Stomach (tissue), 9 donors: ENCODE measurements around the gene PAFAH1B1. TPM values are rescaled to one million over a fixed set of nuclear protein-coding genes. Genes with fewer than 3 reads are reported as not detected.

ENCODE experiments used
- DNase-seq, 2 donors: peaks; one replicate each; pipeline versions ENCODE4 v3.0.0 to v3.0.0-alpha.2; 2013 to 2019
- H3K27ac ChIP-seq, 5 donors: fragments of 200-600 bp in 4 of 5; sonication (generic) in 4 of 5; one replicate each; pipeline ENCODE4 v1.5.1; 2013 to 2019; ENCODE audit warnings: mild to moderate bottlenecking in 1 of 5, moderate library complexity in 1 of 5
- H3K27me3 ChIP-seq, 3 donors: fragments of 200-600 bp; sonication (generic); one replicate each; pipeline ENCODE4 v1.5.1; 2017 to 2019; ENCODE audit warnings: mixed run types in 1 of 3
- H3K36me3 ChIP-seq, 4 donors: fragments of 200-600 bp; sonication (generic); 1 replicate in 3 of 4; 2 replicates in 1 of 4; pipeline ENCODE4 v1.5.1; 2016 to 2019
- H3K4me1 ChIP-seq, 4 donors: fragments of 200-600 bp; sonication (generic); one replicate each; pipeline ENCODE4 v1.5.1; 2016 to 2019
- H3K4me3 ChIP-seq, 4 donors: fragments of 200-600 bp; sonication (generic) in 3 of 4; one replicate each; pipeline ENCODE4 v1.5.1; 2016 to 2019; ENCODE audit warnings: mild to moderate bottlenecking in 1 of 4
- H3K9me3 ChIP-seq, 4 donors: fragments of 200-600 bp; sonication (generic); one replicate each; pipeline ENCODE4 v1.5.1; 2016 to 2019
- EP300 ChIP-seq: sonication (generic); formaldehyde crosslinking; IDR thresholded peaks from one replicate; pipeline ENCODE4 v1.6.1; 2017; ENCODE audit warnings: antibody characterized with exemption
- POLR2A ChIP-seq, 4 donors: fragments of 450-650 bp; IDR thresholded peaks; one replicate each; pipeline ENCODE4 v1.6.1; 2016; ENCODE audit warnings: antibody characterized with exemption in 4 of 4, control low read depth in 2 of 4, mild to moderate bottlenecking in 1 of 4, moderate library complexity in 1 of 4
- POLR2AphosphoS5 ChIP-seq, 3 donors: sonication (generic); formaldehyde crosslinking; IDR thresholded peaks; one replicate each; pipeline ENCODE4 v1.6.1; 2016; ENCODE audit warnings: antibody characterized with exemption in 3 of 3
- WGBS, 5 donors: extraction: QIAGEN DNeasy Blood & Tissue Kit in 3 of 5; methylation state at CpG; one replicate each; pipeline versions ENCODE4 v1.1.5 to v1.1.7; 2013 to 2018; 5-methylcytosine and 5-hydroxymethylcytosine counted together
- intact Hi-C: fragments of 100-400 bp; cut with DNase I; formaldehyde crosslinking; loops from one replicate; pipeline ENCODE4 v1.15.1; 2023; ENCODE audit warnings: low total_unique reads
- polyA plus RNA-seq, 3 donors: library from polyadenylated mRNA; stranded (reverse); fragments of 200-250 nt; gene quantifications; one replicate each; pipeline ENCODE4 v1.2.3, GENCODE V29; 2013
- total RNA-seq, 5 donors: library from RNA; depleted of rRNA; stranded (reverse); fragments of >200 nt; gene quantifications; one replicate each; pipeline versions ENCODE4 v1.1.0 to v1.2.3, GENCODE V29; 2014 to 2016
- TF ChIP-seq, protein P1 (sequence below), 7 experiments: fragments of 450-650 bp in 4 of 7; fragments of 200-600 bp in 3 of 7; sonication (generic) in 3 of 7; IDR thresholded peaks; one replicate each; pipeline ENCODE4 v1.5.1; 2016 to 2019; ENCODE audit warnings: antibody characterized with exemption in 7 of 7, control low read depth in 2 of 7, mild to moderate bottlenecking in 1 of 7
- donor health status: healthy with polysubstance abuse.
- donor health status: Bipolar disorder and iron deficiency.
- donor health status: healthy.

Gene PAFAH1B1
- total and polyA plus RNA-seq, 8 donors = 22.5 to 264 (median 50.7) TPM

DNA sequence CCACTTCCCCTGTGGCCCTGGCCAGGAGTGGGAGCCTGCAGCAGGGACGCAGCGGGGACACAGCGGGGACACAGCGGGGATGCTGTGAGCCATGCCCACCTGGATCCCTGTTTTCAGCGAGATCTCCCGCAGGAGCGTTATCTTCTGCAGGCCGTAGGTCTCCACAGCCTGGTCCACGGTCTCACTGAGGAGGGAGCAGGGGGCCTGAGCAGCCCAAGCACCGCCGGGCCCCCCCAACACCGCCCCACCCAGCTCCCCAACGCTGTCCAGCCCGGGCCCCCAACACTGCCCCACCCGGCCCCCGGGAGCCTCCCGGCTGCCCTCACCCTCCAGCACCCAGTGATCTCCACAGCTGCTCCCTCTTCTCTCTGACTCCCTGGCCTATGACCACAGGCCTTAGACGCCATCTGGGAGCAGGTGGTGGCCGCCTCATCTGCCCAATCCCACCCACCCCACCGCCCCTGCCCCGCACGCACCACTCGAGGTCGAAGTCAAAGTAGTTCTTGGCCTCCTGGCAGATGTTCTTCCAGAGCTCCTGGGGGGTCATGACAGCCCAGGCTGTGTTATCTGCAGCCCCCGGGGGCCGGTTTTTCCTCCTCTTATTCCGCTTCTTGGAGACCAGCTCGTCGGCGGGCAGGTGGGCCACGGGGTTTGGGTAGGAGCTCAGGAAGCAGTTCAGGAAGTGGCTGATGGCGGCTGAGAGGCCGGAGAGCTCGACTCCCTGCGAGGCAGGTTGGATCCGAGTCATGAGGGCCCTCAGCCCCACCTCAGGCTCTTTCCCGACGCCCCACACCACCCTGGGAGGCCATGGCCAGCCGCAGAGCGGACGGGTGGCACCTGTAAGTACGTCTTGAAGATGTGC lies 101.2 kb downstream of the PAFAH1B1 start:
- DNase-seq = peak in 1 of 2 donors; percentile 25
- Histone ChIP-seq H3K27ac (no peak overlapping the region), H3K4me1 (peaks cover 0 to 7% (median 2%) of the 10 kb centered on the region in 4 donors), H3K36me3 (peaks cover 90 to 100% (median 98%) of the 10 kb centered on the region in 4 donors), H3K27me3 (no peaks in the 10 kb centered on the region), H3K9me3 (no peaks in the 10 kb centered on the region), H3K4me3 (no peak overlapping the region)
- WGBS, 5 donors = 89 to 92% (median 90%) methylated on average over 27 to 42 of the region's 42 CpGs
- intact Hi-C loops = no loop called here
- no peak for TF ChIP-seq POLR2AphosphoS5 (IDR thresholded peaks at IDR 0.05)
- no peak for TF ChIP-seq POLR2A (IDR thresholded peaks at IDR 0.05)
- TF ChIP-seq, protein P1, sequence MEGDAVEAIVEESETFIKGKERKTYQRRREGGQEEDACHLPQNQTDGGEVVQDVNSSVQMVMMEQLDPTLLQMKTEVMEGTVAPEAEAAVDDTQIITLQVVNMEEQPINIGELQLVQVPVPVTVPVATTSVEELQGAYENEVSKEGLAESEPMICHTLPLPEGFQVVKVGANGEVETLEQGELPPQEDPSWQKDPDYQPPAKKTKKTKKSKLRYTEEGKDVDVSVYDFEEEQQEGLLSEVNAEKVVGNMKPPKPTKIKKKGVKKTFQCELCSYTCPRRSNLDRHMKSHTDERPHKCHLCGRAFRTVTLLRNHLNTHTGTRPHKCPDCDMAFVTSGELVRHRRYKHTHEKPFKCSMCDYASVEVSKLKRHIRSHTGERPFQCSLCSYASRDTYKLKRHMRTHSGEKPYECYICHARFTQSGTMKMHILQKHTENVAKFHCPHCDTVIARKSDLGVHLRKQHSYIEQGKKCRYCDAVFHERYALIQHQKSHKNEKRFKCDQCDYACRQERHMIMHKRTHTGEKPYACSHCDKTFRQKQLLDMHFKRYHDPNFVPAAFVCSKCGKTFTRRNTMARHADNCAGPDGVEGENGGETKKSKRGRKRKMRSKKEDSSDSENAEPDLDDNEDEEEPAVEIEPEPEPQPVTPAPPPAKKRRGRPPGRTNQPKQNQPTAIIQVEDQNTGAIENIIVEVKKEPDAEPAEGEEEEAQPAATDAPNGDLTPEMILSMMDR (IDR thresholded peaks at IDR 0.05) = no peak
- TF ChIP-seq EP300 = no peak

DNA sequence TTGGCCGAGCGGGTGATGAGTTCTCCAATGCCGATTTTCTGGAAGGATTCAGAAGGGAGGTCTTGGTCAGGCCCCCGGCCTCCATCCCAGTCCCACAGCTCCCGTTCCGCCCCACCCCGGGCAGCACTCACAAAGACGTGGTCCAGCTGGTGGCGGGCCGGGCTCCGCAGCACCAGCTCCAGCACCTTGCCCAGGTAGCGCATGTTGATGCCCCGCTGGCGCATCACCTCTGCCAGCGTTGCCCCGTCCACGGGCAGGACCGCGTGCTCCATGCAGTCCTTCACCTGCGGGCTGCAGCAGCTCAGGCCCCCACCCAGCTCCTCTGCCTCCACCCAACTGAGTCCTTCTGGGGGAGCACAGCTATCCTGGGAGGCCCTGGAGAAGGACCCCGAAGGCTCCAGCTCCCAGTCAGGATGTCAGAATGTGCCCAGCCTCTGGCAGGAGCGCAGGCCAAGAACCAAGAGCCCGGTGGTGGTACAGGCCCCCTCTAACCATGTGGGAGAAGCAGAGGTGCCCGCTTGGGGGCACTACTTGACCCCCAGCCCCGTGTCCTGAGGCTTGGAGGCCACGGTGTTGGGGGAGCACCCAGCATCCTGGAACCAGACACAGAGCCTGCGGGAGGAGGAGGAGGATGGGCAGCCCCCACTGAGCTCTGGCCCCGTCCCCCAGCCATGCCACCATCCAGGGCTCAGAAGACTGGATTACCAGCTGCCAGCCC lies 101.9 kb downstream of the PAFAH1B1 start:
- WGBS, 5 donors = 91 to 95% (median 93%) methylated on average over 14 to 28 of the region's 28 CpGs
- no peak overlapping the region for H3K4me3 ChIP-seq
- no peak overlapping the region for H3K27ac ChIP-seq
- no peaks in the 10 kb centered on the region for H3K9me3 ChIP-seq
- peaks cover 0 to under 1% (median 0%) of the 10 kb centered on the region in 4 donors for H3K4me1 ChIP-seq
- TF ChIP-seq POLR2A (IDR thresholded peaks at IDR 0.05) (no peak), EP300 (no peak), POLR2AphosphoS5 (IDR thresholded peaks at IDR 0.05) (no peak)
- TF ChIP-seq, protein P1 (IDR thresholded peaks at IDR 0.05) = no peak
- intact Hi-C loops = no loop called here
- DNase-seq = peak in 1 of 2 donors; percentile 16
- H3K36me3 ChIP-seq = peaks cover 93 to 100% (median 100%) of the 10 kb centered on the region in 4 donors
- H3K27me3 ChIP-seq = no peaks in the 10 kb centered on the region

DNA sequence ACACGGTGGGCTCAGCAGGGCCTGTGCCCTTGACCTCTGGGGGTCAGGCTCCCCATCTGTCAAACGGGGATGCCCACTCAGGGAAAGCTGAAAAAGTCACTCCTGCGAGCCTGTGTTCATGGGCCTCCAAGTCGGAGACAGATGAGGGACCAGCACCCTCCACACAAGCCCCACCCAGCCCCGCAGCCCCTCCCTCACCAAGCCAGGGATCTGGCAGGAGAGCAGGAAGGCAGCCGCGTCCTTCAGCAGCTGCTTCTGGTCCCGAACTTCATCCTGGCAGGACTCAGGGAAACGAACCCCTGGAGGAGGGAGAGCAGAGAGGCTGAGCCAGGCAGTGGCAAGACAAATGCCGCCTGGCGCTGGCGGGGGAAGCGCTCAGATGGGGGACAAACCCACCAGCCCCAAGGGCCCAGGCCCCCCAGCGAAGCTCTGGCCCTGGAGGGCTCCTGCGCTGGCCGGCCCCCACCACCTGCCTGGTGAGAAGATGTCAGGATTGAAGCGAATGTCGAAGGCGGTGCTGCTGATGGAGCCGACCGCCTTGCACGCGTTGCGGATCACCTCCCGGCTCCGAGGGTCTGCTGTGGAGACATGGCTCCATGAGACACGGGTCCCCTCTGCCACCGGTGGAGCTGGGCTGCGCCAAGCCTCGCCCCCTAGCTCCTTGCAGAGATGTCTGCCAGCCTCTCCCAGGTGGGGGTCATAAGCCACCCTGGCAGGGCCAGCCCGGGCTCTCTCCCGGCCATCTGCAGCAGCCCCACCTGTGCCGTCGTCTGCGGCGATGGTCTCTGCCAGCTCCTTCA lies 102.7 kb downstream of the PAFAH1B1 start:
- Histone ChIP-seq H3K4me3 (no peak overlapping the region), H3K9me3 (no peaks in the 10 kb centered on the region), H3K36me3 (peaks cover 93 to 100% (median 100%) of the 10 kb centered on the region in 4 donors), H3K4me1 (no peaks in the 10 kb centered on the region), H3K27ac (no peak overlapping the region), H3K27me3 (no peaks in the 10 kb centered on the region)
- WGBS, 5 donors = 87 to 92% (median 89%) methylated on average over 21 to 36 of the region's 36 CpGs
- TF ChIP-seq, protein P1 (IDR thresholded peaks at IDR 0.05) = no peak
- TF ChIP-seq EP300 (no peak), POLR2A (IDR thresholded peaks at IDR 0.05) (no peak), POLR2AphosphoS5 (IDR thresholded peaks at IDR 0.05) (no peak)
- DNase-seq = peak in 1 of 2 donors; percentile 16
- intact Hi-C loops = no loop called here
